ENCODE measurements around the gene FAM187B. TPM values are rescaled to one million over a fixed set of nuclear protein-coding genes. Genes with fewer than 3 reads are reported as not detected.

FAM187B gene
- total and polyA plus RNA-seq, 4 donors: 0.17 TPM; not detected in 3

- peaks cover 0 to 3% (median under 1%) of the 10 kb centered on the region in 4 donors for H3K4me1 ChIP-seq (ENCODE audit: control insufficient read depth in 4 of 4, insufficient read depth in 4 of 4, low read length in 3 of 4)
Observed at GRCh38 chr19:35216016-35216832, 12.3 kb downstream of the FAM187B start.

More at GRCh38 chr19:35216016-35216832, 12.3 kb downstream of the FAM187B start:
- 86% methylated on average over 8 of the region's 8 CpGs for WGBS
- no peak overlapping the region for H3K27ac ChIP-seq (ENCODE audit: low read depth in 1 of 2, low read length in 2 of 2)
- H3K9ac ChIP-seq (ENCODE audit: low read depth in 1 of 2, low read length in 2 of 2): no peak overlapping the region
- H3K9me3 ChIP-seq (ENCODE audit: control insufficient read depth in 4 of 4, low read length in 3 of 4): no peaks in the 10 kb centered on the region
- H3K4me3 ChIP-seq (ENCODE audit: low read depth in 1 of 3, low read length in 3 of 3): no peak overlapping the region
- H3K27me3 ChIP-seq (ENCODE audit: control insufficient read depth in 4 of 4, insufficient read depth in 4 of 4, low read length in 3 of 4): no peaks in the 10 kb centered on the region
- TF ChIP-seq GABPA (IDR thresholded peaks at IDR 0.05 in 1 of 2, conservative IDR thresholded peaks at IDR 0.05 in 1 of 2): no peak
- TF ChIP-seq HNF4A (conservative IDR thresholded peaks at IDR 0.05): no peak
- TF ChIP-seq RAD21 (IDR thresholded peaks at IDR 0.05): no peak
- TF ChIP-seq REST (IDR thresholded peaks at IDR 0.05): no peak
- no peak for TF ChIP-seq MAX (IDR thresholded peaks at IDR 0.05)
- TF ChIP-seq JUND (IDR thresholded peaks at IDR 0.05): no peak
- no peak for TF ChIP-seq FOXA2 (IDR thresholded peaks at IDR 0.05)
- no peak for TF ChIP-seq TAF1 (conservative IDR thresholded peaks at IDR 0.05)
- no peak for TF ChIP-seq FOXA1 (IDR thresholded peaks at IDR 0.05)
- no peak for TF ChIP-seq YY1 (IDR thresholded peaks at IDR 0.05)
- TF ChIP-seq SP1 (IDR thresholded peaks at IDR 0.05): no peak
- TF ChIP-seq EGR1 (IDR thresholded peaks at IDR 0.05; ENCODE audit: low read depth in 2 of 2): no peak
- TF ChIP-seq, protein P1, sequence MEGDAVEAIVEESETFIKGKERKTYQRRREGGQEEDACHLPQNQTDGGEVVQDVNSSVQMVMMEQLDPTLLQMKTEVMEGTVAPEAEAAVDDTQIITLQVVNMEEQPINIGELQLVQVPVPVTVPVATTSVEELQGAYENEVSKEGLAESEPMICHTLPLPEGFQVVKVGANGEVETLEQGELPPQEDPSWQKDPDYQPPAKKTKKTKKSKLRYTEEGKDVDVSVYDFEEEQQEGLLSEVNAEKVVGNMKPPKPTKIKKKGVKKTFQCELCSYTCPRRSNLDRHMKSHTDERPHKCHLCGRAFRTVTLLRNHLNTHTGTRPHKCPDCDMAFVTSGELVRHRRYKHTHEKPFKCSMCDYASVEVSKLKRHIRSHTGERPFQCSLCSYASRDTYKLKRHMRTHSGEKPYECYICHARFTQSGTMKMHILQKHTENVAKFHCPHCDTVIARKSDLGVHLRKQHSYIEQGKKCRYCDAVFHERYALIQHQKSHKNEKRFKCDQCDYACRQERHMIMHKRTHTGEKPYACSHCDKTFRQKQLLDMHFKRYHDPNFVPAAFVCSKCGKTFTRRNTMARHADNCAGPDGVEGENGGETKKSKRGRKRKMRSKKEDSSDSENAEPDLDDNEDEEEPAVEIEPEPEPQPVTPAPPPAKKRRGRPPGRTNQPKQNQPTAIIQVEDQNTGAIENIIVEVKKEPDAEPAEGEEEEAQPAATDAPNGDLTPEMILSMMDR (IDR thresholded peaks at IDR 0.05; ENCODE audit: low read depth, low read length, missing input control): no peak
- no peak for TF ChIP-seq RXRA (IDR thresholded peaks at IDR 0.05)
- TF ChIP-seq, protein P2, sequence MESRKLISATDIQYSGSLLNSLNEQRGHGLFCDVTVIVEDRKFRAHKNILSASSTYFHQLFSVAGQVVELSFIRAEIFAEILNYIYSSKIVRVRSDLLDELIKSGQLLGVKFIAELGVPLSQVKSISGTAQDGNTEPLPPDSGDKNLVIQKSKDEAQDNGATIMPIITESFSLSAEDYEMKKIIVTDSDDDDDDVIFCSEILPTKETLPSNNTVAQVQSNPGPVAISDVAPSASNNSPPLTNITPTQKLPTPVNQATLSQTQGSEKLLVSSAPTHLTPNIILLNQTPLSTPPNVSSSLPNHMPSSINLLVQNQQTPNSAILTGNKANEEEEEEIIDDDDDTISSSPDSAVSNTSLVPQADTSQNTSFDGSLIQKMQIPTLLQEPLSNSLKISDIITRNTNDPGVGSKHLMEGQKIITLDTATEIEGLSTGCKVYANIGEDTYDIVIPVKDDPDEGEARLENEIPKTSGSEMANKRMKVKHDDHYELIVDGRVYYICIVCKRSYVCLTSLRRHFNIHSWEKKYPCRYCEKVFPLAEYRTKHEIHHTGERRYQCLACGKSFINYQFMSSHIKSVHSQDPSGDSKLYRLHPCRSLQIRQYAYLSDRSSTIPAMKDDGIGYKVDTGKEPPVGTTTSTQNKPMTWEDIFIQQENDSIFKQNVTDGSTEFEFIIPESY (IDR thresholded peaks at IDR 0.05): no peak
- no peak for TF ChIP-seq NR2F2 (IDR thresholded peaks at IDR 0.05)
- no peak for TF ChIP-seq HNF4G (IDR thresholded peaks at IDR 0.05)
- TF ChIP-seq, protein P3, sequence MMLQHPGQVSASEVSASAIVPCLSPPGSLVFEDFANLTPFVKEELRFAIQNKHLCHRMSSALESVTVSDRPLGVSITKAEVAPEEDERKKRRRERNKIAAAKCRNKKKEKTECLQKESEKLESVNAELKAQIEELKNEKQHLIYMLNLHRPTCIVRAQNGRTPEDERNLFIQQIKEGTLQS (IDR thresholded peaks at IDR 0.05): no peak
- H3K36me3 ChIP-seq (ENCODE audit: control insufficient read depth in 4 of 4, insufficient read depth in 3 of 4, low read depth in 1 of 4, low read length in 3 of 4): no peaks in the 10 kb centered on the region
- DNase-seq (ENCODE audit: low spot score): no peak

Data from liver (tissue), 9 donors.